ENCODE data around the gene NTRK3.
"Not testable (repeated sequence)": the region's sequence is repeated elsewhere in the genome, so short reads cannot be mapped to it uniquely, and the experiment has no call there.

GRCh38 chr15:88033421-88033820 is 223.1 kb downstream of the NTRK3 start:
- not testable (repeated sequence) for TF ChIP-seq CTCF, POLR2A, POLR2AphosphoS5, EP300 (IDR thresholded peaks at IDR 0.05)

All from upper lobe of left lung (tissue), 4 donors.